HG03135 (cell line): Measurements from ENCODE around the gene KRT84.

Source experiments
- ATAC-seq: cut with Tn5 transposase; IDR thresholded peaks from one replicate; pipeline ENCODE4 v1.9.1; 2021; ENCODE audit warnings: mild to moderate bottlenecking, moderate library complexity; ENCODE audit not compliant: unreplicated experiment

KRT84 gene

GRCh38 chr12:52389313-52390207 is 4.1 kb upstream of the KRT84 start:
- ATAC-seq: no peak

GRCh38 chr12:52387859-52388258 is 2.4 kb upstream of the KRT84 start:
- ATAC-seq: no peak

GRCh38 chr12:52383331-52383730 is 2.1 kb downstream of the KRT84 start:
- ATAC-seq: no peak

GRCh38 chr12:52382854-52383253 is 2.6 kb downstream of the KRT84 start:
- ATAC-seq: no peak

GRCh38 chr12:52381206-52381605 is 4.2 kb downstream of the KRT84 start:
- ATAC-seq: no peak

- no peak for ATAC-seq
Observed at GRCh38 chr12:52380271-52380694, 5.2 kb downstream of the KRT84 start.

GRCh38 chr12:52379536-52379935 is 5.9 kb downstream of the KRT84 start:
- ATAC-seq: no peak

GRCh38 chr12:52378091-52378490 is 7.4 kb downstream of the KRT84 start:
- ATAC-seq: no peak

- no peak for ATAC-seq
Observed at GRCh38 chr12:52377266-52377665, 8.2 kb downstream of the KRT84 start.

- ATAC-seq: no peak
Observed at GRCh38 chr12:52372216-52373154, 13.0 kb downstream of the KRT84 start.

GRCh38 chr12:52371716-52372115 is 13.7 kb downstream of the KRT84 start:
- ATAC-seq: no peak

- ATAC-seq: no peak
Observed at GRCh38 chr12:52370926-52371608, 14.4 kb downstream of the KRT84 start.

- no peak for ATAC-seq
Observed at GRCh38 chr12:52369809-52370208, 15.6 kb downstream of the KRT84 start.

- ATAC-seq: no peak
Observed at GRCh38 chr12:52369211-52369610, 16.2 kb downstream of the KRT84 start.

GRCh38 chr12:52368508-52368907 is 16.9 kb downstream of the KRT84 start:
- no peak for ATAC-seq

- ATAC-seq: no peak
Observed at GRCh38 chr12:52367876-52368275, 17.6 kb downstream of the KRT84 start.

- no peak for ATAC-seq
Observed at GRCh38 chr12:52366738-52367485, 18.5 kb downstream of the KRT84 start, which contains the start of gene KRT85. Gene KRT85, minus strand, starts transcription at chr12:52367481. Its CDS starts 76 bp downstream, at chr12:52367405.

- ATAC-seq: no peak
Observed at GRCh38 chr12:52364901-52365489, 20.5 kb downstream of the KRT84 start.

- no peak for ATAC-seq
Observed at GRCh38 chr12:52364061-52364460, 21.4 kb downstream of the KRT84 start.
